ENCODE data around the gene MGLL. TPM values are rescaled to one million over a fixed set of nuclear protein-coding genes. Genes with fewer than 3 reads are reported as not detected.
"Not testable (repeated sequence)": the region's sequence is repeated elsewhere in the genome, so short reads cannot be mapped to it uniquely, and the experiment has no call there.

MGLL gene
- total and polyA plus RNA-seq, 4 donors = 67.0 to 182 (median 78.2) TPM

GRCh38 chr3:127707851-127708411 lies 114.4 kb downstream of the MGLL start:
- DNase-seq (peak in 2 of 3 donors; percentile 57 to 81), ATAC-seq (ENCODE audit: insufficient read depth, low FRiP score) (no peak)
- Histone ChIP-seq H3K36me3 (ENCODE audit: control insufficient read depth in 4 of 4, insufficient read depth in 4 of 4, low read length in 4 of 4) (peaks cover 0 to 11% (median 0%) of the 10 kb centered on the region in 4 donors), H3K9ac (ENCODE audit: insufficient read depth in 1 of 2, low read length in 2 of 2) (no peak overlapping the region), H3K4me3 (no peak overlapping the region), H3K27ac (ENCODE audit: low read depth in 1 of 2, low read length in 1 of 2) (peak overlapping the region in 1 of 2 donors; percentile 51), H3K4me1 (ENCODE audit: control insufficient read depth in 5 of 5, insufficient read depth in 5 of 5, low read length in 5 of 5) (peaks cover 0 to 22% (median 10%) of the 10 kb centered on the region in 5 donors), H3K27me3 (ENCODE audit: control insufficient read depth in 3 of 3, insufficient read depth in 3 of 3, low read length in 2 of 3) (no peaks in the 10 kb centered on the region), H3K9me3 (ENCODE audit: control insufficient read depth in 4 of 4, insufficient read depth in 3 of 4, low read length in 3 of 4) (no peaks in the 10 kb centered on the region)
- 56 to 76% methylated on average over 13 of the region's 13 CpGs for WGBS, 2 donors
- TF ChIP-seq CTCF (IDR thresholded peaks at IDR 0.05; ENCODE audit: control extremely low read depth, extremely low read depth) = no peak

- 89 to 94% methylated on average over 16 of the region's 16 CpGs for WGBS, 2 donors
- no peak for DNase-seq
- no peak overlapping the region for H3K27ac ChIP-seq (ENCODE audit: low read depth in 1 of 2, low read length in 1 of 2)
- no peak for TF ChIP-seq CTCF (IDR thresholded peaks at IDR 0.05; ENCODE audit: control extremely low read depth, extremely low read depth)
- H3K9me3 ChIP-seq (ENCODE audit: control insufficient read depth in 4 of 4, insufficient read depth in 3 of 4, low read length in 3 of 4) = no peaks in the 10 kb centered on the region
- peaks cover 0 to 12% (median 0%) of the 10 kb centered on the region in 4 donors for H3K36me3 ChIP-seq (ENCODE audit: control insufficient read depth in 4 of 4, insufficient read depth in 4 of 4, low read length in 4 of 4)
- no peak for ATAC-seq (ENCODE audit: insufficient read depth, low FRiP score)
- H3K4me1 ChIP-seq (ENCODE audit: control insufficient read depth in 5 of 5, insufficient read depth in 5 of 5, low read length in 5 of 5) = peaks cover 0 to 16% (median 6%) of the 10 kb centered on the region in 5 donors
- H3K27me3 ChIP-seq (ENCODE audit: control insufficient read depth in 3 of 3, insufficient read depth in 3 of 3, low read length in 2 of 3) = no peaks in the 10 kb centered on the region
- H3K9ac ChIP-seq (ENCODE audit: insufficient read depth in 1 of 2, low read length in 2 of 2) = no peak overlapping the region
- H3K4me3 ChIP-seq = no peak overlapping the region
These were observed 115.4 kb downstream of the MGLL start for GRCh38 chr3:127706785-127707351.

- Histone ChIP-seq H3K9me3 (ENCODE audit: control insufficient read depth in 4 of 4, insufficient read depth in 3 of 4, low read length in 3 of 4) (no peaks in the 10 kb centered on the region), H3K4me1 (ENCODE audit: control insufficient read depth in 5 of 5, insufficient read depth in 5 of 5, low read length in 5 of 5) (peaks cover 0 to 17% (median 8%) of the 10 kb centered on the region in 5 donors), H3K27me3 (ENCODE audit: control insufficient read depth in 3 of 3, insufficient read depth in 3 of 3, low read length in 2 of 3) (no peaks in the 10 kb centered on the region), H3K4me3 (no peak overlapping the region), H3K36me3 (ENCODE audit: control insufficient read depth in 4 of 4, insufficient read depth in 4 of 4, low read length in 4 of 4) (peaks cover 0 to 12% (median 0%) of the 10 kb centered on the region in 4 donors), H3K27ac (ENCODE audit: low read depth in 1 of 2, low read length in 1 of 2) (peak overlapping the region in 1 of 2 donors; percentile 18), H3K9ac (ENCODE audit: insufficient read depth in 1 of 2, low read length in 2 of 2) (no peak overlapping the region)
- ATAC-seq (ENCODE audit: insufficient read depth, low FRiP score) (no peak), DNase-seq (peak in 1 of 3 donors; percentile 51)
- 82 to 94% methylated on average over 7 of the region's 7 CpGs for WGBS, 2 donors
- TF ChIP-seq CTCF (IDR thresholded peaks at IDR 0.05; ENCODE audit: control extremely low read depth, extremely low read depth) = no peak
These were observed 116.0 kb downstream of the MGLL start for GRCh38 chr3:127706312-127706711.

GRCh38 chr3:127704840-127705239 lies 117.5 kb downstream of the MGLL start:
- peaks cover 0 to 12% (median 0%) of the 10 kb centered on the region in 4 donors for H3K36me3 ChIP-seq (ENCODE audit: control insufficient read depth in 4 of 4, insufficient read depth in 4 of 4, low read length in 4 of 4)
- peaks cover 0 to 27% (median 11%) of the 10 kb centered on the region in 5 donors for H3K4me1 ChIP-seq (ENCODE audit: control insufficient read depth in 5 of 5, insufficient read depth in 5 of 5, low read length in 5 of 5)
- not testable (repeated sequence) for H3K9ac ChIP-seq (ENCODE audit: insufficient read depth in 1 of 2, low read length in 2 of 2); DNase-seq; H3K27me3 ChIP-seq (ENCODE audit: control insufficient read depth in 3 of 3, insufficient read depth in 3 of 3, low read length in 2 of 3); ATAC-seq (ENCODE audit: insufficient read depth, low FRiP score); H3K27ac ChIP-seq (ENCODE audit: low read depth in 1 of 2, low read length in 1 of 2); H3K9me3 ChIP-seq (ENCODE audit: control insufficient read depth in 4 of 4, insufficient read depth in 3 of 4, low read length in 3 of 4); H3K4me3 ChIP-seq
- WGBS, 2 donors = 96% methylated on average over 4 of the region's 4 CpGs

All from lung (tissue), 12 donors.